Raji (cell line): ENCODE measurements around the gene MTAP.

ENCODE experiments used
- POLR2A ChIP-seq: IDR thresholded peaks from 2 replicates; pipeline ENCODE4 v1.6.1; 2011; ENCODE audit warnings: low read depth, low read length, control low read depth; ENCODE audit not compliant: insufficient read depth

MTAP gene

GRCh38 chr9:21802418-21803000 lies at the start of gene MTAP:
MTAP (plus strand) TSS chr9:21802636; CDS start chr9:21802749, 113 bp downstream.
- TF ChIP-seq POLR2A: peak; percentile 94

DNA sequence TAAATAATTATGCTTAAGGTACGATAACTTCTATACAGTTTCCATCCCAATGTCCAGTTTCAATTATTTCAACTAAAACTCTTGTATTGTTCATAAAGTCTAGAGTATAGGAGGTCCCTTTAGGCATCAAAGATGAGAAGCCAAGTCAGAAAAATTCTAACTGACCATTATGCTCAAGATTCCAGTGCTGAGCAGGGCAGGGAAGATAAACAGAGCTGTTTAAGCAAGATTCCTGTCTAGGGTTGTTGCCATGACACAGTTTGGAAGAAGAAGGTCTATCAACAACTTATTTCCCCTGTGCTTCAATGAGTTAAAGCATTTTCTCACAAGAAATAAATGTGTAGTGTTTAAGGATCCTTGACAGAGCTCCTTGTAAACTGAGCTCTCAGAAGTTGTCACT lies 48.9 kb upstream of the MTAP start:
- TF ChIP-seq POLR2A: no peak

- TF ChIP-seq POLR2A: no peak
Measured at GRCh38 chr9:21754741-21755140, 47.7 kb upstream of the MTAP start.

- no peak for TF ChIP-seq POLR2A
Measured at GRCh38 chr9:21758540-21758939, 43.9 kb upstream of the MTAP start.

DNA sequence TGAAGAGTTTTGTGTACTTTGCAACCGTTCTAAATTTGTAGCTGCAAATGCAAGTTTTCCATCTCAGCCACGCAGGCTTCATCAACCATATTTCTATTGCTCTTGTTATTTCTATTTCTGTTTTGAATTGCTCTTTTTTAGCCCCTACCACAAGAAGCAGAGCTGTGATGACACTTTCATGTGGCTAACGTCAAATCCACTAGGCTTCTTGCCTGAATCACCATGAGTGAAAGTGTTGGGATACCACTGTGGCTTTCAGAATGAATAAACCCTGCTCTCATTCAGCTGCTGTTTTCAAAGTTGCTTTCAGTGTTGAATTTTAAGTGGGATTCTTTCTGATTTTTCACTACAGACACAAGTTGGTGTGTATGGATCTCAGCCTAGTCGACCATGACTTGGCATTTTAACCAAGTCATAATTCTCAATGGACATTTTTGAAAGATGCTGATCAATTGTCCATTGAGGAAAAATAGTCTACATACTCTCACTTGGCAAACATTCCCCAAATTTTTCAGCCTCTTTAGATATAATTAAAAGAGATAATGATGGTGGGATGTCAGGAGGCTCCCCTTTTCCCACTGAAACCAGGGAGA lies 41.0 kb upstream of the MTAP start:
- TF ChIP-seq POLR2A: no peak

DNA sequence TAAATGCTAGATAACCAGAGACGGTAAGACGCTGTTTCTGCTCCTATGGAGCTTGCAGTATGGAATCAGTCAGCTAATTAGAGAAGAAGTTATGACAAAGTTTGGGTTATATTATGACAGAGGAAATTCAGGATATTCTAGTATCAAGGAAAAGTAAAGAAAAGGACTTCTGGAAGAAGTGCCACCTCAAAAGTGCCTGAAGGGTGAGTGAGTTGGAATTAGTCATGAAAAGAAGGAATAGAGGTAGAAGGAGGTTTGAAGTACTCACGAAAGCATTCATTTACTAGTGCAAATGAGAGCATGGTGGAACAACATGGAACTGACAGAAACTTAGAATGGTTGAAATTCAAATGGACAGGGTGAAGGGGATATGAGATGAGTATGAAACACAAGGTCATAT lies 40.4 kb upstream of the MTAP start:
- TF ChIP-seq POLR2A: no peak

DNA sequence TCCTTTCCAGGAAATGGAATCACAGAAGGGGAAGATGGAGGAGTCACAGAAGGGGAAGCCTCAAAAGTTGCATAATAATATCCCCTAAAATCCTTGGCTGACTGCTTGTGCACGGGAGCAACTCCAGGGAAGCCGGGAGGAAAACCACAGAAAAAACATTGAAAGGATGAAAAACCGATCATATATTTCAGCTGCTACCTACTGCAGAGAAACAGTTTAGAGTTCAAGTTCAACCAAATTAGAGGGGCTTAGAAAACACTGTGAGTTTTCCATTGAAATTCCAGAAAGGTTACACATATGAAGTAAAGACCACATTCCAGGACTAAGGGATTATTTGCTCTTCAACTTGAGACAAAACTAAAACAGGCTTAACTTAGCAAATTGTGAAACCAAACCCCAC lies 37.6 kb upstream of the MTAP start:
- no peak for TF ChIP-seq POLR2A

DNA sequence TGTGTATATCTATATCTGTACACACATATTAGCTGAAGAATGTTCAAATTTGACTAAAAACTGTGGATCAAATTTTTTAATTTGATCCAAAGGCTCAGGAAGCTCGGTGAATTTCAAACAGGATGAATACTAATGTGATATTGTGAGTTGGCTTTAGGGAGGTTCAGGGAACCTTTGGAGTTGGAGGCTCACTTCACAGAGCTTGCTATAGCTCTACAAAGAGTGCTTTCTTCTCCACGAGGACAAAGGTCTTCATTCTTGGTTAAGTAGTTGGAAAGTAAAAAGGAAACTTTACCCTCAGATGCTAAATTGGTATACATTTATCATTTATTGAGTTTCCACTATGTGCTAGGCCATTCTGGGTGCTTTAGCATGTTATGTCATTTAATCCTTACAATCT lies 36.3 kb upstream of the MTAP start:
- no peak for TF ChIP-seq POLR2A

DNA sequence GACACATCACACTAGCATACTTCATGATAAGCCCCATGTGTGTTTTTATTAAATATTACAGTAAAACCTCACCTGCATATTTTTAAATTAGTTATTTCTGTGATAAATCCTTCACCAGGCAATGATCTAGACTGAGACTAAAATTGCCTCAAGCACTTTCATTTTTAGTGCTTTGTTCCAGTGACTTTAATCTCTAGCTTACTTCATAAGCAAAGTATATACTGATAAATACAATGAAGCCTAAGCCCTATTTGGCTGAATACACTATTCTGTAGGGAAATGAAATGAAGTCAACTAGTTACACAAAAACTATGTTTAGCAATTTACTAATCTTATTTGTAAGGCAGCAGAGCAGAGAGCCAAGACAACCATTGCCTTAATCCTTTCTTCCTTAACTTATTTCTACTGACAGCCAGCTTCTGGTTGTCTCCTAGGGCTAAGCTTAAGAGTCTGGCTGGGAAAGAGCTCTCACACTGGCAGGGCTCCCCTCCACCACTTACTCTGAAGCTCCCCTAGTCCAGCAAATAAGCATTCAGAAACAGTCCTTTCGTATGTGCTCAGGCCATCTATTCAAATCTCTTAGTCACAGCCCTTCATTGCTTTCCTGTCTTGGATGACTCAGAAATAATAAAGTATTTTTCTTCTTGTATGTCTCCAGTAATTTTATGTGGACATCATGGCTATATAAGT lies 31.4 kb upstream of the MTAP start:
- TF ChIP-seq POLR2A: no peak

GRCh38 chr9:21777701-21778100 lies 24.7 kb upstream of the MTAP start:
- no peak for TF ChIP-seq POLR2A

DNA sequence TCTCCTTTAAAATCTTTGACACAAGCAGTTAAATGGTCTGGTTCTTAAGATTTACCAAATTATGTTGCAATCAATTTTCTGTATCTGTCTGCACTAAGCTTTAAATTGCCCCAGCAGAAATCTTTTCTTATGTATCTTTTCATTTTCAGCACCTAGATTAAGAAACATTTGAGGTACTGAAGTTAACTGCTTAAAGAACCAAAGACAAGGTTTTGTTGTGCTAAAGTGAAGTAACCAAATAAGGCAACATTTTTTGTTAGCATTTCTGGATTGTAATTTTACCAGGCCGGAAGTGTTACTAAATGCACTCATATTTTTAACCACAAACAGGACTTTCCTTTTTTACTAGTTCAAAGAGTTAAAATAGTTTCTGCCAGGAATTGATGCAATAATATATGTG lies 24.1 kb upstream of the MTAP start:
- no peak for TF ChIP-seq POLR2A

- no peak for TF ChIP-seq POLR2A
Measured at GRCh38 chr9:21779397-21779796, 23.0 kb upstream of the MTAP start.

GRCh38 chr9:21781656-21782055 lies 20.8 kb upstream of the MTAP start:
- TF ChIP-seq POLR2A: no peak

GRCh38 chr9:21782205-21782604 lies 20.2 kb upstream of the MTAP start:
- no peak for TF ChIP-seq POLR2A

- TF ChIP-seq POLR2A: no peak
Measured at GRCh38 chr9:21788752-21789151, 13.7 kb upstream of the MTAP start.

DNA sequence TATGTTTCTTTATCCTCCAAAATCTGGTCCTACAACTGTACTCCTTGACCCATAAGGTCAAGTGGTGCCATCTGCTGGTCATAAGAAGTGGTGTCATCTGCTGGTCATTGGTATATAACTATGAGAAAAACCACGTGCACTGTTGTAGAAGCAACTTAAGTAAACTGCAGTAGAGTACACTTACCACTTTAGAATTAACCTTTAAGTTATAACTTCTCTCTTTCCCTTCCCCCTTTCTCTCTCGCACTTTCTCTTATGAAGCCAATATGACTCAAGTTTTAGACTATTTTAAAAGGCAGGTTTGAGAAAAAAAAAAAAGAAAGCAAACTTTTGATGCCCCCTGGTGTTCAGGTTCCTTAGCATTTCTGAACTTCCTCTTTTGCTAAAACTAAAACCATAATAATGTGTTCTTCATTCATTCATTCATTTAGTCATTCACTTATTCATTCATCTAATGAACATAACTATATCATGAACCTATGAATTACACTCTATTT lies 12.8 kb upstream of the MTAP start:
- no peak for TF ChIP-seq POLR2A
